Activated CD4-positive, alpha-beta T cell treated with anti-CD3 and anti-CD28 coated beads, Interleukin-2, amount 50 U/mL, for 24 hours (primary cell): ENCODE measurements around the gene SMIM13.

Experiments used
- DNase-seq, 2 donors: peaks; one replicate each; pipeline ENCODE4 v3.0.0-alpha.2; 2020; ENCODE audit warnings: low read depth in 1 of 2, low spot score in 1 of 2

Gene SMIM13

DNA sequence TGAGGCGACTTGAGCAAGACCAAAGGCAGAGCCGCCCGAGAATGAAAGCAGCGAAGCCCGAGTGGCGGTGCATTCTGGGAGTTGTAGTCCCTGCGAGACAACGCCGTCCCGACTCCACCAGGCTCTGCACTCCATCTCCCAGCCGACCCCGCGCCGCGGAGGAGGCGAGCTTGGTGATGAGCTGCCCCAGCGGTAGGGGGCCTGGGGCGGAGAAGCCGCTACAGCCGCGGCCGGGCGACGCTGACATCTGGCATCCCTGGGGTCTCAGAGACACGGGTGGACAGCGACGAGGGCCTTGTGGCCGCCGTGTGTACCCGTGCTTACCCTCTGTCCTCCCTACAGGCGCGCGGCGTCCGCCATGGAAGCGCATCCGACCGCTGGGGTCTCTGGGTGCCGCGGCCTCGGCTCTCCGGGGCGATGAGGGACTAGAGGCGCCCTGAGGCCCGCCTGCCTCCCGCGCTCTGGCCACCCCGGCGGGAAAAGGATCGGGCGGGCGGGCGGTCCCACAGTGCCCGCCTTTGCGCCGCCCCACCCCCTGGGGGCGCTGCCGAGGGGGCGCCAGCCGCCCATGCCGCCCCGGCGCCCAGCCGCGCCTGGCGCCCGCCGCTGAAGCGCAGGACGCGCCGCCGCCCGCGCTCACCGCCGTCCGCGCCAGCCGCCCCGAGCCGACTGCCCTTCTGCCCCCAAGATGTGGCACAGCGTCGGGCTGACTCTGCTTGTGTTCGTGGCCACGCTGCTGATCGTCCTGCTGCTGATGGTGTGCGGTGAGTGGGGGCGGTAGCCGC is at the start of gene SMIM13:
SMIM13 (plus strand) TSS at position 209 of the 785 bp plus-strand sequence; CDS start at position 689, 480 bp downstream.
- DNase-seq = peak; percentile 88 to 93

DNA sequence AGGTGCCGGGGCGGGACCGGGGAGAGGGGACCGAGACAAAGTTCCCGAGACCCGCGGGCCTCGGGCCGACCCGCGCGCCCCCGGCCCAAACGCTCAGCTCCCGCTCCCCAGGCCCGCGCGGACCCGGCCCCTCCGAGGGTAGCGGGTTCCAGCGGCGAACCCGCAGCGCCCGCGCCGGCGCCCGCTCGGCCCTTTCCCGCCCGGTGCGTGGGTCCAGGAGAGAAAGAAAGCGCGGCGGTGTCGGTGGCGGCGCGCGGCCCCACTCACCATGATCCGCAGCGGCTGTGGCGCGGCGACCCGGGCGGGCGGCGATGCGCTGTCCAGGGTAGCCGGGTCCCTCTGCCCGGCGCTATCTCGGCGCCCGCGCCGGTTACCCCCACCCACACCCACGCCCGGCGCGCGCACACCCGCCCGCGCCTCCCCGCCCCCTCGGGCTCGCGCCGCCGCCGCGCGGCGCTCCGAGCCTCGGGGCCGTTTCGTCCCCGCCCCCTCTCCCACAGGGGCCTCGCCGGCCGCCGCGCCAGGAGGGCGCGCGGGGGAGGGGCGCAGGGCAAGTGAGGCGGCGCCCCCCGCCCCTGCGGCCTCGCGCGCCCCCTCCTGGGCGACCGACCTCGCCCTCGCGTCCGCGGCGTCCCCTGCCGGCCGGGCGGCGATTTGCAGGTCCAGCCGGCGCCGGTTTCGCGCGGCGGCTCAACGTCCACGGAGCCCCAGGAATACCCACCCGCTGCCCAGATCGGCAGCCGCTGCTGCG is 49.5 kb upstream of the SMIM13 start, which contains the start of gene ELOVL2:
ELOVL2 (minus strand) TSS at position 345 of the 751 bp plus-strand sequence; CDS start at position 270, 75 bp downstream.
- DNase-seq = no peak

DNA sequence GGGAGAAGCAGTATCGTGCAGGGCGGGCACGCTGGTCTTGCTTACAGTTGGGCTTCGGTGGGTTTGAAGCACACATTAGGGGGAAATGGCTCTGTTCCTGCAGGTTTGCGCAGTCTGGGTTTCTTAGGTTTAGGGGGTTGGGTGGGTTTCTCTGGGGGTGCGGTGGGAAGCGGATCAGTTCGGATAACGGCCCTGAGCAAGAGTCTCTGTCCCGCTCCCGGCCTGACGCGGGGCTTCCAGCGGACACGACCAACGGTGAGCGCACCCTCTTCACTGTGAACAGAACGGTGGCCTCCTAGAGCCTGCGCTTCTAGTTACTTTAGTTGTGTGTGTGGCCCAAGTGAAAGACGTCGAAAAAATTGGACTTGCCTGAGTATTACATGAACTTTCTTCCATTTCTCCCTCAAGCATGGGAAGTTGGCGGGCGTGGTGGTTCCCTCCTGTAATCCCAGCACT is 48.9 kb upstream of the SMIM13 start:
- no peak for DNase-seq

DNA sequence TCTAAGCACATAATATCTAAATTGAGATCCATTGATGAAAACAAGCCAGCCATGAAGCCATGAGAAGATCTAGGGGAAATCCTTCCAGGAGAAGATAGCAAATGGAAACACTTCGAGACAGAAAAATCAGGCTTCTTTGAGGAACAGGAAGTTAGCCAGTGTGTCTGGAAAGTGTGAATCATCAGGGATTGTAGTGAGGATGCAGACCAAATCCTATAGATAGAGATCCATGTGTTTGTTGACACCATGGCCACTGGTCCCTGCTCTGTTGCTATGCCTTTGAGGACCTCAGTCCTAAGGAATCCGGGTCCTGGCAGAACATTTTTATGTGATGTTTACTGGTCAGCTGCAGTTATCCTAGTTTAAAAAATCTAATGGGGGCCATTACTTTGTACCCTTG is 42.9 kb upstream of the SMIM13 start:
- no peak for DNase-seq

DNA sequence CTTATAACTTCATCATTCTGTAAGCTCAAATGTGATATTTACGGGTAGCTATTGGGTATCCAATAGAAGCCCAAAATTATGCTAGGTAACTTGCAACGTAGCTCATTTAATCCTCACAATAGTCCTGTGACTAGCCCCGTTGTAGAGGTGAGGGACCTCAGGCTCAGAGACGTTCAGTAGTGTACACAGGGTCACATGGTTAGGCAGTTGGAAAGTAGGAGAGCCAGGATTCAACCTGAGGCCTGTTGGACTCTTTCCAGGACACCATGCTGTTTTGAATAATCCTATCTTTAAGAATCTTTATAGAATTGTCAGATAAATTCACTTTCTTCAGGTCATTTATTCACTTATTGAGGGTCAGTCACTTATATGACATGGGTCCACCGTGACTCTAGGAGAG is 40.3 kb upstream of the SMIM13 start:
- DNase-seq = no peak

DNA sequence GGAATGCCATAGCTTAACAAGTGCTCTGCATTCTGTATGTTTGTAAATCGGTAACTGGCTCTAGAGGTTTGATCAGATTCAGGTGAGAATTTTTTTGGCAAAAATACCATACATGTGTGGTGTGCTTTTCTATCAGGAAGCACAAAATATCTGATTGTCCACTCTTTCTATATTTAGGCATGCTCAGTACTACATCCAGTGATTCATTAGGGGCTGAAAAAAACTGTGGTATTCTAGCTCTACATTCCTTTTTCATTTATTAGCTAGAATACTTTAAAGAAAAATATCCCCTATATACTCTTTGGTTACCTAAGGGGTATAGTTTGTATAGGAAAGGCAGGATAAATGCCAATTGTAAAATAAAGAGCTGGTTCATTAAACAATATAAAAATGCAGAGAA is 38.9 kb upstream of the SMIM13 start:
- no peak for DNase-seq

DNA sequence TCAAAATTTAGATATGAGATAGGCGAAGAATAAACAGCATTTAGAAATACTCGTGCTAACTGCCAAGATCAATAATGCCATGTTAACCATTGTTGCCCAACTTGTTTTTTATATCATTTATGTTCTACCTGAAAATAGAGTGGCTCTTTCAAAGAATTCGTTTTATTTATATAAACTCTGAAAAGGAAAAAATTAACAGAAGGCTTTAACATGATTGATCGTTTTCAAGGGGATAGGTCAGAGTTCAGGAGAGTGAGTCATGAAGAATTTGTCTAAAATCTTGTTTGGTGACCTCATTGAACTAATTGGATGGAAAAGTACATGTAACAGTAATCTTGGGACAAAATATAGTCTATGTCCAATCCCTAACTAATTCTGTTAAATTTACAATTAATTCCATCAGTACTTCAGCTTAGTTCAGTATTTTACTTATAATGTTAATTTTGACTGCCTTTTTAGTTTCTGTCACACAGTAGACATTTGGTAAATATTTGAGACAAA is 38.5 kb upstream of the SMIM13 start:
- DNase-seq = no peak

DNA sequence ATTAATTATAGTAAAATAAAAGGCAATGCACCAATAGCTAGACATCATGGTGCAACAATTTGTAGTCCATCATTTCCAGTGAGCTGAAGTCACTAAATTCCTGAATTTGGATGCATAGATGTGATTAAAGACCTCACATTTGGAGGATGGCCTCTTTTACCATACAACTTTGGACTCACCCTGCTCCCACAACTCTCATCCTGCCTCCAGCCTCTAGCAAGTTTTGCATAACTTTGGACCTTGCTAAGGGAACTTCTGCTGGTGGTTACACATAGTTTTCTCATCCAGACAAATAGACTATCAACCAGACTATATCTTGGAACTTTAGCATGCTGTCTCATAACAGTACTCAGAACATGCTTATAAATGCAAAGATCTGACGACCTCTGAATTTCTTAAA is 36.8 kb upstream of the SMIM13 start:
- no peak for DNase-seq

DNA sequence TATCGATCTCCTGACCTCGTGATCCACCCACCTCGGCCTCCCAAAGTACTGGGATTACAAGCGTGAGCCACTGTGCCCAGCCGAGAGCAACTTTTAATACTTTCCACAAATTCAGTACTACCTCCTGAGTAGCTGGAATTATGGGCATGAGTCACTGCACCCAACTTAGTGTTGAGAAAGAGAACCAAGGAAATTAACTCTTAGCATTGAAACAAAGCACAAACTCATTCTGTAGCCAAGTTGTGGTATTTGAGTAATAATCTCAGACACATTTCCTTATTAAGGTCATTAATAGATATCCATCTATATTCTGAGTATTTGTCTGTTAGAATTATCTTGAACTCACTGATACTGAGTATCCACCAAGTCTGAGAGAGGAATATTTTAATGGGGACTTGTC is 35.2 kb upstream of the SMIM13 start:
- no peak for DNase-seq

DNA sequence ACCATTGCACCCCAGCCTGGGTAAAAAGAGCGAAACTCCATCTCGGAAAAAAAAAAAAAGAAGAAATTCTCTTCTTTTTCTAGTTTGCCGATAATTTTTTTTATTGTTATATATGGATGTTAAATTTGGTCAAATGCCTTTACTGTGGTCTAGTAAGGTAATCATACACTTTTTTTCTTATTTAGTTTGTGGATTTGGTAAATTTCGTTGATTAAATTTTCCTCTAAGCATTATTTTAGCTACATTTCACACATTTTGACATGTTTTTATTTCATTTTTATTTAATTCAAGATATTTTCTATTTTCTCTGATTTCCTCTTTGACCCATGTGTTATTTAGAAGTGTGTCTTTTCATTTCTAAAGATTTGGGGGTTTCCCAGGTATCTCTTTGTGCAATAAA is 31.6 kb upstream of the SMIM13 start:
- no peak for DNase-seq

DNA sequence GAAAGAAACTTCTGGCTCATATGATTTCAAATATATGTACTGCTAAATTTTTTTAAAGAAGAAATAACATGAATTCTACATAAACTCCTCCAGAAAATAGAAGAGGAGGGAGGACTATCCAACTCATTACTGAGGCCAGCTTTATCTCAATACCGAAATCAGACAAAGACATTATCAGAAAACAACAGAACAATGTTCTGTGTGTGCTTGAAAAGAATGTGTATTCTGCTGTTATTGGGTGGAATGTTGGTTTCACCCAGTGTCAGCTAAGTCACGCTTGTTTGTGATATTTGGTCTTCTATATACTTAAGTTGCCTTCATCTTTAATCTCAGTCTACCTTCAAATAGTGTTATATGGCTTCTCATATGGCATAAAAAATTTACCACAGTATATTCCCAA is 30.9 kb upstream of the SMIM13 start:
- DNase-seq = no peak

DNA sequence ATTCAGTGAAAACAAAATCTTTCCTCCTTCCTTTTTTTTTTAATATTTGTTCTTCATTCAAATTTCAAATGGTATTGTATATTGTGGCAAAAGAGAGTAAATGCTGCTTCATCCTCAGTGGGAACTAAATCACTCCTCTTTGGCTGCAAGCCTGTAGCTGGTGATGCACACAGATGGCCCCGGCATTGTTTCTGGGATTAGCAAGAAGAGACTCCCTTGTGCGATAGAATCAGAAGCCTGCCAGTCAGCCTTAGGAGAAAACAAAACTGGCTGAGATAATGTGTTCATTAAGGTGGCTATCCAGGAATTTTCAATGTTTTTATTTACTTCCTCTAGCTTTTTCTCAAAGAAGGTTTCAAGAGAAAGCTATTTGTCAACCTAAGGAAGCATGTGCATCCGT is 28.8 kb upstream of the SMIM13 start:
- DNase-seq = no peak

DNA sequence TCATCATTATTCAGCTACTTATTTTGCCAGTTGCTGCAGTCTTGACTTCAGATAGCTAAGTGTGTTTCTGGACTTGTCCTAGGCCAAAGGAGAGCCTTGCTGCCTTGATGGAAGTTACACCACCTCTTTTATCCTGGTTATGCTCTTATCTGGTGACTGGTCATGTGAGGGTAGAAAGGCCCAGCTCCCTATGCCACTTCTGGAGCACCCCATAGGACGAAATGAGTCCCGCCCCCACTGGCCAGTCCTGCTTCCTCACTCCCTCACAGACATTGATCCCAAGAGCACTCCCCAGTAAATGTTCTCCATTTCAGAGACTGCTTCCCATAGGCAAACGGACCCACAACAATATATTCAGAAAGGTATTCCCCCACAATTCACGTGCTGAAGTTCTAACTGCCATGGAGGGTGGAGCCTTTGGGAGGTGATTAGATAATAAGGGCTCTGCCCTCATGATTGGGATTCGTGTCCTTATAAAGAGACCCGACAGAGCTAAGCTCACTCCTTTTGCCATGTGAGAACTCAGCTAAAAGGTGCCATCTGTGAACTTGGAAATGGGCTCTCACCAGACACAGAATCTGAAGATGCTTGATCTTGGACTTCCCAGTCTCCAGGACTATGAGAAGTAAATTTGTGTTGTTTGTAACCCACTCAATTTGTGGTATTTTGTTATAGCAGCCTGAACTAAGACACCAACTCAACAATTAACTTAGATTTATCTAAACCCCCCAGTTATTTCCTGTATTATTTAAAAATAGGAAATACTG is 28.0 kb upstream of the SMIM13 start:
- no peak for DNase-seq

DNA sequence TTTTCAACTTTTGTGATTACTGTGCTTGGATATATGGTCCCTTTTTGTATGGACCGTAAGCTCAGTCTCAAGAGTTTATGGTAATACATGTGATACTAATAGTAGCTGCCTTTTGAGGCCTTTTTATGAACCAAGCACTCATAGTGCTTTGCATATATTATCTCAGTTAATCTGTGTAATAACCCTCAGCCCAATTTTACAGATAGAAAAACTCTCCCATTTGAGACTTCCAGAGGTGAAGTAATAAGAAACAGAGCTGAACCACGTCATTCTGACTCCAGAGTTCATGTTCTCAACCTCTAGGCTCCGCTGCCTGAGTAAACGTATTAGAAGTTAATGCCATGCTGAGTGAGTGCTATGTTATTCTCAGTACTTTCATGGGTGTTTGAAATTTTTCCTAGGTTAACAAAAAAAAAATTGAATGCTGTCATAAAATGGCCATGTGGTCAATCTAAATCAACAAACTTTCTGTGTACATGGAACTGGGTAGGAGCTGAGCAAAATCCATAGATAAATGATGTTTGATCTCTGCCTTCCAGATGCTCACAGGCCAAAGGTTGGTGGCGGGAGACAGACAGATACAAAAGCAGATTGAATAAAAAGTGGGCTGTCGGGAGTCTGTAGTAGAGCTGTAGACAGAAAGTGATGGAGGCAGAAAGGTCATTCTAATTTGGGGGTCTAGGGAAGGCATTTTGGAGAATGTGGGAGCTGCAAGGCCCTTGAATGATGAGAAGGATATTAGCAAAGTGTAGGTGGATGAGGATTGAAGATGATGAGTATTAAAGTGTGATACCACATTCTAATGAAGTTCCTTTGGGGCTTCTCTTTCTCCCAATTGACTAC is 26.9 kb upstream of the SMIM13 start:
- no peak for DNase-seq

DNA sequence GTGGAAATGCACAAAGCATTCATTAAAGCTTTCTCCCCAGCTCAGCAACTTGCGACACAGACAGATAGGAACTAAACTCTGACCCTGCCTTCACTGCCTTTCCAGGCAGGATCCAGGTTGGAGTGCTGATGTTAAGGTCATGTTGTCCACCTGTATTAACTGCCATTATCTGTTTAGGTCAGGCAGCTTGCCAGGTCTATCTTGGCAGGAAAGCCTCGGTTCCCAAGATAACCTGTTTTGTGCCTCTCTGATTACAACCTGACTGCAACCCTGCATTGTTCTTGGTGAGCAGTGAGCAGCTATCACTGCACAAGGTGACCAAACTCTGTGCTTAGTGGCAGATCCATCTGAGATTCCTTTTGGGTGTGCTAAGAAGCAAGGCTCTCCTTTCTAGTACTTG is 26.3 kb upstream of the SMIM13 start:
- no peak for DNase-seq

DNA sequence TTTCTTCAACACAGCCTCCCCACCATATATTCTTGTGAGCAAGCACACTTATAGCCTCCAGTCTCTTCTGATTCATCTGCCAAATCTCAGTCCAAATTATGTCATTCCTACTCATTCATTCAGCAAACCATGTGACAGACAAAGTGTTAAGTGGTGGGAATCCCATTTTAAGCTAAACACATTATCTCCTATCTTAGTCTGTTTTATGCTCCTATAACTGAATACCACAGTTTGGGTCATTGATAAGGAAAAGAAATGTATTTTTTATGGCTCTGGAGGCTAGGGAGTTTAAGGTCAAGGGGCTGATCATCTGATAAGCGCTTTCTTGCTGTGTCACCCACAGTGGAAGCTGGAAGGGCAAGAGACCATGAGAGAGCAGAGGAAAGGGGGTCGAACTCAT is 23.9 kb upstream of the SMIM13 start:
- no peak for DNase-seq

DNA sequence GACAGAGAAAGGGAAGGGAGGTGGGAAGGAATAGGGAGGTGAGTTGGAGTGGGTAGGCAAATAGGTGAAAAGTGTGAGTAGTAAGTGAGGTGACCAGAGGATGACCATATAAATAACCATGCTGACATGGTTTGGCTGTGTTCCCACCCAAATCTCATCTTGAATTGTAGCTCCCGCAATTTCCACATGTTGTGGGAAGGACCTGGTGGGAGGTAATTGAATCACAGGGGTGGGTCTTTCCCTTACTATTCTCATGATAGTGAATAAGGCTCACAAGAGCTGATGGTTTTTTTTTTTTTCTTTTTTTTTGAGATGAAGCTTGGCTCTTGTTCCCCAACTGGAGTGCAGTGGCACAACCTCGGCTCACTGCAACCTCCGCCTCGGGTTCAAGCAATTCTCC is 21.5 kb upstream of the SMIM13 start:
- DNase-seq = no peak

DNA sequence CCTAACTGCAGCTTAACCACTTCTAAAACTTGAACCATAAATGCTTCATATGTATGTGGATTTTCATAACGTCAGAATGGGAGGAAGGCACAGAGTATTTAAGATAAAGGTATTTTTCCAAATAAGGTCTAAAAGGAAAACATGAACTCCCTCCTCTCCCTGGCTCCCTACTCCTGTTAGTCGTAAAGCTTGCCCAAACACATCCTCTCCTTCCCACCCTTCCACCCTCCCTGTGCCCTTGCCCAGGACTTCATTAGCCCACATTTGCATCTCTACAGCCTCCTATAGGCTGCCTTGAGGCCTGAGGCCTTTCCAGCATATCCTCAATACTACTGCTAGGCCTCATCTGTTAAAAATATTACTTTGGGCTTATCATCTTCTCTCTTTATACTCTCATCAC is 17.1 kb upstream of the SMIM13 start:
- DNase-seq = no peak

DNA sequence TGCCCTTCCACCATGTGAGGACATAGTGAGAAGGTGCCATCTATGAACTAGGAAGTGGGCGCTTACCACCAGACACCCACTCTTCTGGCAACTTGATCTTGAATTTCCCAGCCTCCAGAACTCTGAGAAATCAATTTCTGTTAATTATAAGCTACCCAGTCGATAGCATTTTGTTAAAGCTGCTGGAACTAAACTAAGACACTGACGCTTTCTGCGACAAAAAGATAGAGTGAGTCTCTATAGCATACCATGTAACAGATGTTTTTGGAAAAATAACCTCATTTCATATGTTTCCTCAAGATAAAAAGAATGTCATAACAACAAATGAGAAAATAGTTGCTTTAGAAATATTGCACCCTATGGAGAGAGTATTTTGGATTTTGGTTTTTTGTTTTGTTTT is 15.4 kb upstream of the SMIM13 start:
- DNase-seq = no peak

DNA sequence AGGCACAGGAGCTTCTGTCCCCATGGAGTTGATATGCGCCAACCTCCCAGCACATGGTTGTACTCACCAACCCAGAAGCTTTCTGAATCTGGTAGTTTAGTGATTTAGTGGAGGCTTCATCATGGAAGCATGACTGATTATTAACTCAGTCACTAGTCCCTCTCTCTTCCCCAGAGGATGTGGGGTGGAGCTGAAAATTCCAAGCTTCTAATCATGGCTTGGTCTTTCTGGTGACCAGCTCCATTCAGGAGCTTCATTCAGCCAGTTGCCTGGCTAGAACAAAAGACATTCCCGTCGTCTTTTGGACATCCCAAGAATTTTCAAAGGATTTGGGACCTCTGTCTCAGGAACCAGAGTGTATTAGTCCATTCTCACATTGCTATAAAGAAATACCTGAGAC is 13.3 kb upstream of the SMIM13 start:
- no peak for DNase-seq

DNA sequence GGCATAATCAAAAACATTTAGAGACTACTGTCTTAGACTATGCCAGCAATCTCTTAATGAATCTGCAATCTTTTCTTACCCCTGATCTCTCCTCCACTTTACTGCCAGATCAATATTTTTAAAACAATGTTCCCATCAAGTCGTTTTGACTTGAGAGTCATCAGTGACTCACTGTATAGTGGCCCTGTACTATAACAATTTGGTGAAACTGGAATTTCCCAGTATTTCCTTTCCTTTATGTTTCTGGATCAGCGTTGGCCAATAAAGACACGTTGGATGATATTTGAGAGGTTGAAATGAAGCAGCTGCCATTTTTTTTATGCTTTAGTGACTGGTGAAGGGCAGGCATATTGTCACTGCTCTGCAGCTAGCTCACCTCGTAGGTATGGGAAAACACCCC is 10.1 kb upstream of the SMIM13 start:
- DNase-seq = no peak
